Measurements from ENCODE around the gene LINS1.

- TF ChIP-seq, protein P1, sequence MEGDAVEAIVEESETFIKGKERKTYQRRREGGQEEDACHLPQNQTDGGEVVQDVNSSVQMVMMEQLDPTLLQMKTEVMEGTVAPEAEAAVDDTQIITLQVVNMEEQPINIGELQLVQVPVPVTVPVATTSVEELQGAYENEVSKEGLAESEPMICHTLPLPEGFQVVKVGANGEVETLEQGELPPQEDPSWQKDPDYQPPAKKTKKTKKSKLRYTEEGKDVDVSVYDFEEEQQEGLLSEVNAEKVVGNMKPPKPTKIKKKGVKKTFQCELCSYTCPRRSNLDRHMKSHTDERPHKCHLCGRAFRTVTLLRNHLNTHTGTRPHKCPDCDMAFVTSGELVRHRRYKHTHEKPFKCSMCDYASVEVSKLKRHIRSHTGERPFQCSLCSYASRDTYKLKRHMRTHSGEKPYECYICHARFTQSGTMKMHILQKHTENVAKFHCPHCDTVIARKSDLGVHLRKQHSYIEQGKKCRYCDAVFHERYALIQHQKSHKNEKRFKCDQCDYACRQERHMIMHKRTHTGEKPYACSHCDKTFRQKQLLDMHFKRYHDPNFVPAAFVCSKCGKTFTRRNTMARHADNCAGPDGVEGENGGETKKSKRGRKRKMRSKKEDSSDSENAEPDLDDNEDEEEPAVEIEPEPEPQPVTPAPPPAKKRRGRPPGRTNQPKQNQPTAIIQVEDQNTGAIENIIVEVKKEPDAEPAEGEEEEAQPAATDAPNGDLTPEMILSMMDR (IDR thresholded peaks at IDR 0.05), result no peak
- TF ChIP-seq POLR2A (IDR thresholded peaks at IDR 0.05), result no peak
Observed at GRCh38 chr15:100651253-100651652, 49.3 kb upstream of the LINS1 start.
